Erythroblast (primary cell): ENCODE measurements around the gene KIF1A.

Source experiments
- GATA1 ChIP-seq: IDR thresholded peaks from 2 replicates; pipeline ENCODE4 v1.6.1; 2011; ENCODE audit warnings: low read depth, mild to moderate bottlenecking, control low read depth, low read length, moderate library complexity
- POLR2A ChIP-seq: IDR thresholded peaks from 2 replicates; pipeline ENCODE4 v1.6.1; 2011; ENCODE audit warnings: mild to moderate bottlenecking, low read length

DNA sequence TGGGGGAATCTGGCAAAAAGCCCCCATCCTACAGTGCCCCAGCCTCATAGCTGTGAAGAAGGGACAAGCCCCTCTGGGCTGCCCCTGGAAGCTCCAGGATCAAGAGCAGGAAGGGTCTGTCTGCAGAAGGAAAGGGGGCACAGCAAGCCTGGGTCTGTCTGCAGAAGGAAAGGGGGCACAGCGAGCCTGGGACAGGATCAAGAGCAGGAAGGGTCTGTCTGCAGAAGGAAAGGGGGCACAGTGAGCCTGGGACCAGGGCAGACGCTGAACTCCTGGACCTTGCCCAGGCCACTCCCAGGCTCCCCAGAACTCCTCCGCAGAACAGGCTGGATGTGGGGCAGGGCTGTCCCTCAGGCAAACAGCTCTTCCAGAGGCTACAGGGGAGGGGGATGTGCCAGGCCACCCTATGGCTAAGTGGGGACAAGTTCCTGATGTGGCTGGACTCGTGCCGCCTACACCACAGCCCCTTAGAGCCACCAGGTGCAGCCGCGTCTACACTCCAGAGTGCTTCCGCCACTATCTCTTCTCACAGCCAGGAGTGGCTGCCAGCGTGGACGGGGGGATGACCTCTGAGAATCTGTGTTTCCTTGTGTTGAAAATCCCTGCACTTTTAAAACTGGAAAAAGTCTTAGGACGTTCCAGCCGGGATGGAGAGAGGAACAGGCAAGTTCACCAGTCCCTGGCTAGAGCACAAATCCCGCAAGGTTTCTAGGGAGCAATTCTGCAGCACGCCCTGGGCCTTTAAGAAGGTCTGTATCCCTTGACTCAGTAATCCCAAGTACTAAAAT is 20.8 kb downstream of the KIF1A start:
- TF ChIP-seq POLR2A = no peak
- TF ChIP-seq GATA1 = no peak
